Dermis lymphatic vessel endothelial cell (primary cell): Measurements from ENCODE around the gene SNRPD3. TPM values are rescaled to one million over a fixed set of nuclear protein-coding genes. Genes with fewer than 3 reads are reported as not detected.

Experiments
- total RNA-seq: library from RNA; depleted of rRNA; stranded (reverse); fragments of >200 nt; gene quantifications from 2 replicates; pipeline ENCODE4 v1.2.1, GENCODE V29; 2014

The SNRPD3 gene
- 161 and 194 TPM in 2 replicates for total RNA-seq

DNA sequence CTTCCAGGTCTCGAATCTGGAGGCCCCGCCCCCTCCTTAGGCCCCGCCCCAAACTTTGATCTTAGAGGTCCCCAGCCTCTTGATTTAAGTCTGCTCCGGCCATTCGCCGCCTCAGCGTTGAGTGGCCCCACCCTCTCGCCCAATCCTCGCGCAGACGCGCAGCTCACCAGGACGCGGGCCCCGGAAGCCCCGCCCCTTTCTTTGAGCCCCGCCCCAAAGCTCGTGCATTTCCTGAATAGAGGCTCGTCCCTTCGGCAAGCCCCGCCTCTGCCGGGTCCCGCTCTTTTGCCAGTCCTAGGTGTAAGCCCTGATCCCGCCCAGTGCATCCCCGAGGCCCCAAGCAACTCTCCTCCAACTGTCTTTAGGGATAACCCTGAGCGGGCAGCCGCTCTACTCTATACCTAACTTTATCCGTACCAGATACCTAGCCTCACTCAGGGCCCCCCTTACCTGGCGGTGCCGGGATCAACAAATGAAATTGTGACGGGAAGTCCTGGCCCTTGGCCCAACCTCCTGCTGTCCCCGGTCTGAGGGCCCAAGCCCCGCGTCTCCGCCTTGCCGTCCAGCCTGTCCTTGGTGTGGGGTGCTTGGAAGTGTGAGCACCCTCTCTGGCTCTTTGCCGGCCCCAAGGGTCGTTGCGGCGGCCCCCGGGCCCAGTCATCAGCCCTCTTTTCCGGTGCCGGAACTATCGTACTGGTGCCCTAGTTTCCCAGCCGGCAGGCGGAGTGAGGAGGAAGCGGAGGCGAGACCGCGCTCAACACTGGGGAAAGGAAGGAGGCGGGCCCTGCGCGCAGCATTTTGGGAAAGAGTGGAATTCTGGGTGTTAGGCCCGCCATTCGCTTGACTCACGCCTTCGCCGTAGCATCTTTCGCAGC is at the start of gene SNRPD3:
Gene SNRPD3, plus strand, starts transcription at position 835 of the 875 bp plus-strand sequence. CDS start 1,676 bp downstream, outside the sequence.

DNA sequence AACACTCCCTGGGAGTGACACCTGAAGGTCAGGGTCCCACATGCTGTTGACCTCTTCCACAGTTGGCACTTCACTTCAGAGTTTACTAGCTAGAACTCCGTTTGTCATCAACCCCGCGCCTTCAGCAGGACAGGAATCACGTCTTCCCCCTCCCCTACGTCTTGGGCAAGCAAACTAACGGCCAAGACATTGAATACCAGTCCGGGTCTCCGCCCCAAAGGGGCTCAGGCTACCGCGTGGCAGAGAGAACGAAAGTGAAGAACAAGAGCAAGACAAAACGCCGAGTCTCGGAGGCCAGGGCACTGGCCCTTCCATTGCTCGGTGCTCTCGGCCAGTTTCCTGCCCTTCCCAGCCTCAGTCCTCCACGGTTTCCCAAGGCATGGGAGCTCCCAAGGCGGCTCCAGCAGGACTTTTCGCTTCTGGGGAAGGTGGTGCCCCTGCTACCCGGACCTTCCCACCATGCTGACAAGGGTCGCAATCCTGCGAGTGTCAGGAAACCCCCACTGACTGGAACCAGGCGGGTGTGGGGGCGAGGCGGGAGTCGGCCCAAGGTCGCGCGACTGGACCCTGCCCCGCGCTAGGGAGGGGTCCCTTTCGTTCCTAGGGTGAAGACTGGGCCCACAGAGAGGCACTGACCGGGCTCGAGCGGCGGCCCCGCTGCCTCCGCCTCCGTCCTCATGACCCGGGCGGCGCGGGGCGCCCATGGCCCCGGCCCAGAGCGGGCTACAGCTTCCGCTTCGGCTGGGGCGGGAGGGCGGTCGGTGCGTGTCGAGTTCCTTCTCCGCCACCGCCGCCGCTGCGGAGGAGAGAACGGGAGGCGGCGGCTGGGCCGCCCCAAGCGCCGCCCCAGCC is 1.3 kb upstream of the SNRPD3 start, which contains the start of gene GUCD1:
Gene GUCD1, minus strand, starts transcription at position 826 of the 852 bp plus-strand sequence. Its CDS starts 147 bp downstream, at position 679.

DNA sequence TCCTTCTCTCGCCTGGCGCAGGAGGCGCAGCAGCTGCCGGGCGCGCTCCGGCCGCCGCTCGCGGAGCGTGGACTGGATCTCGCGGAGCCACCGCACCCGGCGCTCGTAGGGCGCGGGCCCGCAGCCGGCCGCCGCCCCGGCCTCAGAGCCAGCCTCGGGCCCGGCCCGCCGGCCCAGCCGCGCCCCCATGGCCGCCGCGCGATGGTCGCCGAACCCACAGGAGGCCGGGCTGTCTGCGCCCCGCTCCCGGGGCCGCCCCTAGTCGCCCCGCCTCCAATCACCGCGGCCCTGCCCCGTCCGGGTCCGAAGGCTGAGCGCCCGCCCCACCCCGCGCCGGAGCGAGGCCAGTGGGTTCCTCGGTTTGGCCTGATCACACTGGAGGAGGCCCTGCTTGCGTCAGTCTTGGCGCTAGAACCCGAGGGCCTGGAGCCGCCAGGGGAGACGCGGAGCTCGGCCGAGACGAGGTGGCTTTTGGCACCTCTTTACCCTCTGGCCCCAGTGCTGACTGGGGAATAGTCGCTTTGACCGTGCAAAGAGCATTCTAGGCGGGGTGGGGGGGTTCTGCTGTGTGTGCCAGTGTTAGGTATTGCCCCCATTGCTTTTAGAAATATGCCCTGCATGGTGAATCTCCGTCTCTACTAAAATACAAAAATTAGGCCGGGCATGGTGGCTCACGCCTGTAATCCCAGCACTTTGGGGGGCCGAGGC is 37.2 kb downstream of the SNRPD3 start, which contains the start of gene LRRC75B:
Gene LRRC75B, minus strand, starts transcription at position 223 of the 708 bp plus-strand sequence. Its CDS starts 34 bp downstream, at position 189.

DNA sequence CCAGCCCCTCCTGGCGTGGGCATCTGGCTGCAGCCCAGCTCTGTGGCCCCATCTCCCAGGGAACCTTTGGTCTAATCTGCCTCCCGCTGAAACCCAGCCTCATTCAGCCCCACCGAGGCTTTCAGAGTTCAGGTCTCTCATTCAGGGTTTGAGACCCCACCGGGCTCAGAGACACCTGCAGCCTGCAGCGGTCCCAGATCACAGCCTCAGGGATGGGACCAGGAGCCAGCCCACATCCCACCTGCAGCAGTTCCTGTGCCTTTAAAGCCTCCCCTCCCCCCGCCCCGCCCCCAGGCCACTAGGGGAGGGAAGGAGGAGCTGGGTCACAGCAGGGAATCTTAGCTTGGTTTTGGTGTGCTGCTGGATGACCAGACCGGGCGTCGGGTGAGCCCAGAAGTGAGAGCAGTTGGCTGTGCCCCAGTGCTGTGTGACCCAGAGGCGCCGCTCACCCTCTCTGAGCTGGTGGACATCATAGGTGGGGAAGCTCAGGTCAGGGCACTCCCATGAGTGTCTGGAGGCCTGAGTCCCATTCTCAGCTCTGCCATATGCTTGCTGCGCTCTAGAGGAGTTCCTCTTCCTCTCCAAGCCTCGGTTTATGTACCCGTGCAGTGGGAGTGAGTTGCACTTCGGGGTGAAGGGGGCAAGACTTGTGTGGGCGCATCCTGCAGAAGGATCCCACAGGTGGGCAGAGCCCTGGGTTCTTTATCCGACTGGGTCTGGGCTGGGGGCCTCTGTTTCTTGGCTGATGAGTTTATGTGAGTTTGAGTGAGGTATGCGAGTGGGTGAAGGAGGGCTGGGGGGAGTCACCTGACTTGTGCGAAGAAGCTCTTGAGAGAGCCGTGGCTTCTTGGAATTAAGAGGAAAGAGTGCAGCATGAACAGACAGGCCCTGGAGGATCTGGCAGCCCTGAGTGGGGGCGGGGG is 47.3 kb downstream of the SNRPD3 start, which contains the start of gene GGT1:
Gene GGT1, plus strand, starts transcription at position 347 of the 923 bp plus-strand sequence. CDS start 7,889 bp downstream, outside the sequence.

Other genes with a start within 250 kb of the SNRPD3 start
- 1.5 and 2.0 TPM in 2 replicates for gene ADORA2A, start 128.4 kb upstream of the SNRPD3 start, total RNA-seq
- gene UPB1, start 60.7 kb upstream of the SNRPD3 start, total RNA-seq = under 0.01 and 0.09 TPM in 2 replicates
- 176 and 220 TPM in 2 replicates for gene GUCD1, start 861 bp upstream of the SNRPD3 start, total RNA-seq
- gene LRRC75B, start 37.1 kb downstream of the SNRPD3 start, total RNA-seq = 3.7 and 4.1 TPM in 2 replicates
- gene GGT1, start 47.2 kb downstream of the SNRPD3 start, total RNA-seq = 2.3 and 11.3 TPM in 2 replicates
- under 0.01 TPM in 1 of 2 replicates, not detected in the other for gene PIWIL3, start 218.7 kb downstream of the SNRPD3 start, total RNA-seq